ENCODE data around the gene SMCP. TPM values are rescaled to one million over a fixed set of nuclear protein-coding genes. Genes with fewer than 3 reads are reported as not detected.

SMCP gene, protein sequence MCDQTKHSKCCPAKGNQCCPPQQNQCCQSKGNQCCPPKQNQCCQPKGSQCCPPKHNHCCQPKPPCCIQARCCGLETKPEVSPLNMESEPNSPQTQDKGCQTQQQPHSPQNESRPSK
- total RNA-seq, result not detected

DNA sequence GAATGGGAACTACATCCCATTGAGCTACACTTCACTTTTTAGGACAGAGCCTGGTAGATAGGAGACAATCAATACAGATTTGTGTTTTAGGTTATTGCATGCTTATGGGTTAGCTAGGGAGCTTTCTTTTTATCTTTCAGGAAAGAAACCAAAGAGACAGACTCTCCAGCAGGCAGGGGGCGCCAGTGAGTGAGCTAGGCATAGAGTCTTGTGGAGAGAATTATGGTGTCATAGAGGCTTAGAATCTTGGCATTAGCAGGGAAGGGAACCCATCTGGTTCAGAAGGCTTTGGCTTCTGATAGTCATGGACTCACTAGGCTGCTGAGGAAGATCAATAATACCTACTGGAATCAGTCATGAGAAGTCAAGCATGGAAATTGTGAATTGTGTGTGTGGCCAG lies at the start of gene SMCP:
TSS of gene SMCP (plus strand) at position 281 of the 400 bp plus-strand sequence. CDS start 6,101 bp downstream, outside the sequence.

DNA sequence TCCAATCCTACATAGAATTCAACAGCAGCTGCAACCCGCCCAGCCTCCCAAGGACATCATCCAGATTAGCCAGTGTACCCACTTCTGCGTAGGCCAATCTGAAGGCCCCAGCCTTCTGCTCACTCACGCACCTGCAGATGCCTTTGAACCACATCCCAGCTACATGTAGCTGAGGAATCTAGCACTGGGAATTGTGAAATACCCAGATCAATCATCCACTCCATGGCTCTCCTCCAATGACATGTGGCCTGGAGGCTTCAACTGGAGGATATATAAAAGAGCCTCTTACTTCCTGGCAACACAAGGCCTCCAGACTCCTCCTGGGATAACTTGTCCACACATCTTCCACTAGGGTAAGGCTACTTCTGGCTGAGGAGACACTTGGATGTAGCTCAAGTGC lies 35.6 kb upstream of the SMCP start, which contains the start of gene LCE6A:
TSS of gene LCE6A (plus strand) at position 301 of the 400 bp plus-strand sequence. CDS start 665 bp downstream, outside the sequence.

DNA sequence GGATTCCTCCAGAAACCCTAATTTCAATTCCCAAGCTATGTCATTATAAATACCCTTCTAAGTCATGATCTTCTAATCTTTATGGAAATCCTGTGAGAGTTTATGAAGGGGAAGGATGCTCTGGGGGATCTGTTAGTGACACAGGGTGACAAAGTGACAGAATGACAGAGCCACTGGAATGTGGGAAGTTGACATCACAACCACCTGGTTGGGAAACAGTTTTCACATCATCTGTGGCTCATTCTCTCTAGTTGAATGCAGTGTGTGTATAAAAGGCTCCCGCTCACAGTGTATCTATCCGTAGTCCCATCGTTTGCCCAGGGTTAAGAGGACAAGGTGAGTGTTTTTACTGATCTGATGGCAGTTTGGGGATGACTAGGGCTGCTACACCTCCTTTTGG lies 18.4 kb upstream of the SMCP start, which contains the start of gene LCE7A:
TSS of gene LCE7A (plus strand) at position 301 of the 400 bp plus-strand sequence. CDS start 702 bp downstream, outside the sequence.

DNA sequence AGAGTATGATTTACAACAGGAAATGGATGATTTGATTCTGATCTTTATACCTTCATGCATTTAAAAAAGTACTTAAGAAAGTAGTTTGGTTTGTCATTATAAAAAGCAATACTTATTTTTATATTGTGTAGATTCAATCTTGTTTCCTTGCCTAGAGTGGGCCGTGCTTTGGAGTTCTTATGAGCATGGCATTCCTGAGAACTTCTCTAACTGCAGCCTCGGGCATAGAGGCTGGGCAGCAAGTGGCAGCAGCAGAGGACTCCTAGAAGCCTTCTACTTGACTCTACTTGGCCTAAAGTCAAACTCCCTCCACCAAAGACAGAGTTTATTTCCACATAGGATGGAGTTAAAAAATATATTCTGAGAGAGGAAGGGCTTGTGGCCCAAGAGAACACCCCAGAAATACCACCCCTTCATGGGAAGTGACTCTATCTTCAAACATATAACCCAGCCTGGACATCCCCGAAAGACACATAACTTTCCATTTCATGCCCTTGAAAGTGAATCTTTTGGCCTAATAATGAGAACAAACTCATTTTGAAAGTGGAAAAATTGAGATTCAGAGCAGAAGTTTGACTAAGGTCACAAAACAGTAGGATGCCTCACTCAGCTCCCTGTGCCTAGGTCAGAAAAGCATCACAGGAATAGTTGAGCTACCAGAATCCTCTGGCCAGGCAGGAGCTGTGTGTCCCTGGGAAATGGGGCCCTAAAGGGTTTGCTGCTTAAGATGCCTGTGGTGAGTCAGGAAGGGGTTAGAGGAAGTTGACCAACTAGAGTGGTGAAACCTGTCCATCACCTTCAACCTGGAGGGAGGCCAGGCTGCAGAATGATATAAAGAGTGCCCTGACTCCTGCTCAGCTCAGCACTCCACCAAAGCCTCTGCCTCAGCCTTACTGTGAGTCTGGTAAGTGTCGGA lies 29.8 kb downstream of the SMCP start, which contains the start of gene IVL:
TSS of gene IVL (plus strand) at position 861 of the 916 bp plus-strand sequence. CDS start 1,252 bp downstream, outside the sequence.

Other genes starting within 250 kb of the SMCP start
- gene LCE2D, start 214.9 kb upstream of the SMCP start, total RNA-seq, result not detected
- not detected for gene LCE2C, start 203.0 kb upstream of the SMCP start, total RNA-seq
- gene LCE2B, start 192.2 kb upstream of the SMCP start, total RNA-seq, result not detected
- gene LCE2A, start 180.0 kb upstream of the SMCP start, total RNA-seq, result 1 to 10 TPM in 1 of 2 donors, under 1 TPM in 1; 0.69 to 1.3 TPM
- not detected for gene LCE4A, start 170.2 kb upstream of the SMCP start, total RNA-seq
- not detected for gene KPRP, start 120.3 kb upstream of the SMCP start, total RNA-seq
- not detected for gene LCE1F, start 103.2 kb upstream of the SMCP start, total RNA-seq
- gene LCE1E, start 92.1 kb upstream of the SMCP start, total RNA-seq, result not detected
- gene LCE1D, start 81.6 kb upstream of the SMCP start, total RNA-seq, result not detected
- not detected for gene LCE1C, start 71.7 kb upstream of the SMCP start, total RNA-seq
- gene LCE1B, start 66.4 kb upstream of the SMCP start, total RNA-seq, result not detected
- gene LCE1A, start 50.8 kb upstream of the SMCP start, total RNA-seq, result not detected
- not detected for gene LCE6A, start 35.5 kb upstream of the SMCP start, total RNA-seq
- gene LCE7A, start 18.3 kb upstream of the SMCP start, total RNA-seq, result not detected
- gene IVL, start 30.2 kb downstream of the SMCP start, total RNA-seq, result not detected
- gene SPRR5, start 68.9 kb downstream of the SMCP start, total RNA-seq, result not detected
- gene SPRR4, start 92.3 kb downstream of the SMCP start, total RNA-seq, result not detected
- not detected for gene SPRR1A, start 105.8 kb downstream of the SMCP start, total RNA-seq
- under 1 TPM in 1 of 2 donors, not detected in 1; 0.34 TPM for gene SPRR3, start 123.4 kb downstream of the SMCP start, total RNA-seq
- not detected for gene SPRR1B, start 152.9 kb downstream of the SMCP start, total RNA-seq
- gene SPRR2D, start 162.8 kb downstream of the SMCP start, total RNA-seq, result not detected
- not detected for gene SPRR2A, start 179.2 kb downstream of the SMCP start, total RNA-seq
- not detected for gene SPRR2B, start 193.3 kb downstream of the SMCP start, total RNA-seq
- gene SPRR2E, start 216.2 kb downstream of the SMCP start, total RNA-seq, result not detected
- not detected for gene SPRR2F, start 235.2 kb downstream of the SMCP start, total RNA-seq